Spleen (tissue), 7 donors: ENCODE data around the gene OR1S2.

ENCODE experiments used
- CTCF ChIP-seq, 11 experiments: fragments of 200-600 bp in 7 of 11; fragments of 450-650 bp in 4 of 11; sonication (generic) in 4 of 11; IDR thresholded peaks in 8 of 11; conservative IDR thresholded peaks in 3 of 11; 1 replicate in 7 of 11; 2 replicates in 4 of 11; pipeline versions ENCODE4 v1.4.0 to v1.8.0; 2016 to 2021; ENCODE audit warnings: antibody characterized with exemption in 11 of 11, inconsistent platforms in 4 of 11, mild to moderate bottlenecking in 1 of 11
- POLR2A ChIP-seq, 3 donors: fragments of 450-650 bp; IDR thresholded peaks; one replicate each; pipeline ENCODE4 v1.5.1; 2017; ENCODE audit warnings: antibody characterized with exemption in 3 of 3, mild to moderate bottlenecking in 1 of 3
- donor health status: DM: no; HTN: no; CAD: no; lungs with moderate emphysema.
- donor health status: DM: no; HTN: no; CAD: no.
- donor health status: DM: no; HTN: no; CAD: no.

GRCh38 chr11:58165504-58166106, 38.3 kb downstream of the OR1S2 start:
- TF ChIP-seq POLR2A (IDR thresholded peaks at IDR 0.05) (no peak), CTCF (IDR thresholded peaks at IDR 0.05 in 8 of 11, conservative IDR thresholded peaks at IDR 0.05 in 3 of 11) (no peak)
